ENCODE measurements around the gene CROCC2. TPM values are rescaled to one million over a fixed set of nuclear protein-coding genes. Genes with fewer than 3 reads are reported as not detected.

Gene CROCC2
- total RNA-seq, 2 donors from 2014 or later, result not detected

DNA sequence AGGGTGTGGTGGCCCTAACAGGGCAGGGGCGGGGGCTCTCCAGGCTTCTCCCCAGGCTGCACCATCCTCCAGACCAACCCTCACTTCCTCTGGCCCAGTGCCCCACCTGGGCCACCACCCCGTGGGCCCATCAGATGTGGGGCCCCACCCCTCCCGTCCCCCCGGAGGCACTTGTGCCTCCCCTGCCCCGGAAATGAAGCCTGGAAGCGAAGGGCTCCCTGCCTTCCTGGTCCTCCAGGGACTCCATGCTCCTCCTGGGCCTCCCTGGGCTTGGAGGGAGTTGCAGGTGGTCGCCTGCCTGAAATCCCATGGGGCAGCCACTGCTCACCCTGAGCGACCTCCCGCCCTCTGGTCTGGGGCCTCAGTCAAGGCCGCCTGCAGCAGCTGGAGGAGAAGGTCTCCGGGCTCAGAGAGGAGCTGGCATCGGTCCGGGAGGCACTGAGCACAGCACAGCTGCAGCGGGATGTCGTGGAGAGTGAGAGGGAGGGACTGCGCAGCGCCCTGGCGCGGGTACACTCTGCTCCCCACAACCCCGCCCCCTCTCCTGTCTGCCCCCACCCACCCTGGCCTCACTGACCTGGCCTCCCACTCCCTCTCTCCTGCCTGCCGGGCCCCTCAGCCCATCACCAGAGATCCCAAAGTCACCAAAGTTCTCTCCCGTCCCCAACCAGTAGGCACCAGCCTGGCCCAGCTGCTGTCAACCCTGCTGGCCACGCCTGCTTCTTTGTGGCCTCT, 28.0 kb downstream of the CROCC2 start:
- ATAC-seq (ENCODE audit: insufficient number of reproducible peaks, low FRiP score, low read depth) (no peak), DNase-seq (ENCODE audit: low spot score) (no peak)
- TF ChIP-seq, protein P1, sequence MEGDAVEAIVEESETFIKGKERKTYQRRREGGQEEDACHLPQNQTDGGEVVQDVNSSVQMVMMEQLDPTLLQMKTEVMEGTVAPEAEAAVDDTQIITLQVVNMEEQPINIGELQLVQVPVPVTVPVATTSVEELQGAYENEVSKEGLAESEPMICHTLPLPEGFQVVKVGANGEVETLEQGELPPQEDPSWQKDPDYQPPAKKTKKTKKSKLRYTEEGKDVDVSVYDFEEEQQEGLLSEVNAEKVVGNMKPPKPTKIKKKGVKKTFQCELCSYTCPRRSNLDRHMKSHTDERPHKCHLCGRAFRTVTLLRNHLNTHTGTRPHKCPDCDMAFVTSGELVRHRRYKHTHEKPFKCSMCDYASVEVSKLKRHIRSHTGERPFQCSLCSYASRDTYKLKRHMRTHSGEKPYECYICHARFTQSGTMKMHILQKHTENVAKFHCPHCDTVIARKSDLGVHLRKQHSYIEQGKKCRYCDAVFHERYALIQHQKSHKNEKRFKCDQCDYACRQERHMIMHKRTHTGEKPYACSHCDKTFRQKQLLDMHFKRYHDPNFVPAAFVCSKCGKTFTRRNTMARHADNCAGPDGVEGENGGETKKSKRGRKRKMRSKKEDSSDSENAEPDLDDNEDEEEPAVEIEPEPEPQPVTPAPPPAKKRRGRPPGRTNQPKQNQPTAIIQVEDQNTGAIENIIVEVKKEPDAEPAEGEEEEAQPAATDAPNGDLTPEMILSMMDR (IDR thresholded peaks at IDR 0.05), result no peak
- H3K36me3 ChIP-seq, result no peaks in the 10 kb centered on the region
- no peaks in the 10 kb centered on the region for H3K27me3 ChIP-seq (replicated peaks; ENCODE audit: insufficient read depth)
- no peak overlapping the region for H3K27ac ChIP-seq
- H3K4me1 ChIP-seq (ENCODE audit: control insufficient read depth in 1 of 2, low read depth in 2 of 2), result no peaks in the 10 kb centered on the region
- H3K9me3 ChIP-seq, result peaks cover 4% of the 10 kb centered on the region
- H3K4me3 ChIP-seq, result no peak overlapping the region

DNA sequence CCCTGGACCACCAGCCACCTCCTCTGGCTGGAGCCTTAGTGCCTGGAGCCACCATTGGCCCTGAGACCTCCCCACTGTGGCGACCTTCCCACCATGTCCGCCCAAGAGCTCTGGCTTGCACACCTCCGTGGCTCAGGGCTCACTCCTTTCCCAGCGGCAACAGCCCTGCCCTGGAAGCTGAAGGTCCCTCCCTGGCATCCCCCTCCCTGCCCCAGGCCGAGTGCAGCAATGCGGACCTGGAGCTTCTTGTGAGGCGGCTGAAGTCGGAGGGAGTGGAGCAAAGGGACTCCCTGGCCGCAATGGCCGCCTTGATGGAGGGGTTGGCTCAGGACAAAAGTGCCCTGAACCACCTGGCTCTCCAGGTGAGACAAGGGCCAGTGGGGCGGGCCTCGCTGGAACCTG, 28.6 kb downstream of the CROCC2 start:
- no peak for ATAC-seq (ENCODE audit: insufficient number of reproducible peaks, low FRiP score, low read depth)
- no peaks in the 10 kb centered on the region for H3K27me3 ChIP-seq (replicated peaks; ENCODE audit: insufficient read depth)
- H3K4me3 ChIP-seq, result no peak overlapping the region
- H3K4me1 ChIP-seq (ENCODE audit: control insufficient read depth in 1 of 2, low read depth in 2 of 2), result no peaks in the 10 kb centered on the region
- peaks cover 4% of the 10 kb centered on the region for H3K9me3 ChIP-seq
- no peak for DNase-seq (ENCODE audit: low spot score)
- H3K36me3 ChIP-seq, result no peaks in the 10 kb centered on the region
- TF ChIP-seq, protein P1 (IDR thresholded peaks at IDR 0.05), result no peak
- H3K27ac ChIP-seq, result no peak overlapping the region

DNA sequence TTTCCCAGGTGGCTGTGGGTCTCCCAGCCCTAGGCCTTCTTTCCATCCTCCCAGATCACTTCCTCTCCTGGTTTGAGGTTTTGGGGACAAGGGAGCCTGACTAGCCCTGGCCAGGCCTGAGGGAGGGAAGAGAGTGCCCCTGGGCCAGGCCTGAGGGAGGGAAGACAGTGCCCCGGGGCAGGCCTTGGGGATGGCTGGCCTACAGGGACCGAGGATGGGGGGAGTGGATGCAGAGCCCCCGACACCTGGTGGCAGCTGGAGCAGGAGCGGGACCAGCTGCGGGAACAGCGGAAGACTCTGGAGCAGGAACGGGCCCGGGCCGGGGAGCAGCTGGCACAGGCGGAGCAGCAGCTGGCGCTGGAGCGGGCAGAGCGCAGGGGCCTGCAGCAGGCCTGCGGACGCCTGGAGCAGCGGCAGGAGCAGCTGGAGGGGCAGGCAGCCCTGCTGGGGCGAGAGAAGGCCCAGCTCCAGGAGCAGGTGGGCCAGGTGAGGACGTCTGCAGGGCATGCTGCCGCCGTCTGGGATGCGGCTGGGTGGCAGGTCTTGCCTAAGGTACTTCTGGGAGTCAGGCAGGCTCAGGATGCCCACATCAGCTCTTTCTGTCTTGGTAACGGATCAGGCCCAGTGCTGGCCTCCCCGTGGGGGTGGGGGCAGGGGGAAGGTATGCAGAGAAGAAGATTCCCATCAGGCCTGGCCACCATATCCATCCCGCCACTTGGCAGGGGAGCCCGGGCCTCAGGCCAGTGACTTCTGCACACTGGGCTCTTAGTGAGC, 29.2 kb downstream of the CROCC2 start:
- Histone ChIP-seq H3K36me3 (no peaks in the 10 kb centered on the region), H3K27ac (no peak overlapping the region), H3K4me3 (no peak overlapping the region), H3K9me3 (peaks cover 4% of the 10 kb centered on the region), H3K27me3 (replicated peaks; ENCODE audit: insufficient read depth) (no peaks in the 10 kb centered on the region), H3K4me1 (ENCODE audit: control insufficient read depth in 1 of 2, low read depth in 2 of 2) (no peaks in the 10 kb centered on the region)
- TF ChIP-seq, protein P1 (IDR thresholded peaks at IDR 0.05), result no peak
- ATAC-seq (ENCODE audit: insufficient number of reproducible peaks, low FRiP score, low read depth), result no peak
- no peak for DNase-seq (ENCODE audit: low spot score)

DNA sequence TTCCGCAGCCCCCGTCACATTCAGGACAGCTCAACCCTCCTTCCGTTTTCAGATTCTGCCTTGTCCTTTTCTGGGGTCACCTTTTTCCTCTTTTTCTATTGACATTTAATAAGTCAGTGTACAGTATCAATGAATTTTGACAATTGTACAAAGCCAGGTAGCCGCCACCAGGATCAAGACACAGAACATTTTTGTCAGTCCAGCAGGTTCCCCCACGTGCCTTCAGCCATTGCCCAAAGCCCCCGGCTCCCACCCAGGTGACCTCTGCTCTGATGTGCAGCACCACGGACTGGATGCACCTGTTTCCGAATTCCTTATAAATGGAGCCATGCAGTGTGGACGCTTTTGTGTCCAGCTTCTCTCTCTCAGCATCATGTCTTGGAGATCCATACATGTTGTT, 30.0 kb downstream of the CROCC2 start:
- no peaks in the 10 kb centered on the region for H3K27me3 ChIP-seq (replicated peaks; ENCODE audit: insufficient read depth)
- DNase-seq (ENCODE audit: low spot score), result no peak
- H3K36me3 ChIP-seq, result no peaks in the 10 kb centered on the region
- TF ChIP-seq, protein P1 (IDR thresholded peaks at IDR 0.05), result no peak
- no peak overlapping the region for H3K4me3 ChIP-seq
- H3K27ac ChIP-seq, result no peak overlapping the region
- no peaks in the 10 kb centered on the region for H3K4me1 ChIP-seq (ENCODE audit: control insufficient read depth in 1 of 2, low read depth in 2 of 2)
- peaks cover 4% of the 10 kb centered on the region for H3K9me3 ChIP-seq
- ATAC-seq (ENCODE audit: insufficient number of reproducible peaks, low FRiP score, low read depth), result no peak

DNA sequence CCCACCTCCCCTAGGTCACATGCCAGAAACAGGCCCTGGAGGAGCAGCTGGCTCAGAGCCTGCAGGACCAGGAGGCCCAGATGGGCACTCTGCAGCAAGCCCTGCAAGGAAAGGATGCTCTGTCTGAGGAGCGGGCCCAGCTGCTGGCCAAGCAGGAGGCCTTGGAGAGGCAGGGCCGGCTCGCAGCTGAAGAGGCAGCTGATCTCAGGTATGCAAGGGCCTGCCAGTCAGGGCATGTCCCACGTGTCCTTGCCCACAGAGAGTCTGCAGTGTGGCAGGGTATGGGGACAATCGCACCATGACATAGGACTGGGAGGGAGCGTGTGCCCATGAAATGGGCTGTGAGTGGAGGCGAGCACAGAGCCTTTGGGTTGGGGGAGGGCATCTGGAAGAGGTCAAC, 39.9 kb downstream of the CROCC2 start:
- H3K36me3 ChIP-seq, result no peaks in the 10 kb centered on the region
- H3K4me1 ChIP-seq (ENCODE audit: control insufficient read depth in 1 of 2, low read depth in 2 of 2), result no peaks in the 10 kb centered on the region
- H3K27ac ChIP-seq, result no peak overlapping the region
- no peak for DNase-seq (ENCODE audit: low spot score)
- TF ChIP-seq, protein P1 (IDR thresholded peaks at IDR 0.05), result no peak
- ATAC-seq (ENCODE audit: insufficient number of reproducible peaks, low FRiP score, low read depth), result no peak
- H3K4me3 ChIP-seq, result no peak overlapping the region
- no peaks in the 10 kb centered on the region for H3K9me3 ChIP-seq
- no peaks in the 10 kb centered on the region for H3K27me3 ChIP-seq (replicated peaks; ENCODE audit: insufficient read depth)
